SK-N-MC (cell line): Measurements from ENCODE around the gene TRIM29.

Source experiments
- DNase-seq: peaks from one replicate; pipeline ENCODE4 v3.0.0-alpha.2; 2011; ENCODE audit warnings: low read depth, low spot score
- H3K27ac ChIP-seq: fragments of 200-600 bp; sonication (generic); 2 replicates; pipeline ENCODE4 v1.5.1; 2016; ENCODE audit warnings: mixed run types
- H3K36me3 ChIP-seq: fragments of 200-600 bp; sonication (generic); 2 replicates; pipeline ENCODE4 v1.6.1; 2017; ENCODE audit warnings: antibody characterized with exemption, low read length, mixed read lengths; ENCODE audit not compliant: insufficient read depth
- H3K4me3 ChIP-seq: fragments of 200-600 bp; sonication (generic); 2 replicates; pipeline ENCODE4 v1.5.1; 2016
- H3K9ac ChIP-seq: fragments of 200-600 bp; sonication (generic); 2 replicates; pipeline ENCODE4 v1.8.0; 2017; ENCODE audit warnings: mixed run types, mixed read lengths; ENCODE audit not compliant: insufficient read length
- H3K9me3 ChIP-seq: fragments of 200-600 bp; sonication (generic); 2 replicates; pipeline ENCODE4 v1.6.1; 2017; ENCODE audit warnings: low read depth, mild to moderate bottlenecking, antibody characterized with exemption, low read length, moderate library complexity, mixed read lengths
- EZH2 ChIP-seq: fragments of 200-600 bp; sonication (generic); IDR thresholded peaks from one replicate; pipeline ENCODE4 v1.6.1; 2017; ENCODE audit warnings: antibody characterized with exemption
- FOXP2 ChIP-seq: optimal IDR thresholded peaks from 2 replicates; pipeline ENCODE3; 2011; ENCODE audit warnings: mild to moderate bottlenecking, moderate library complexity; ENCODE audit not compliant: insufficient read depth; ENCODE audit errors: extremely low read length, control extremely low read depth
- POLR2AphosphoS5 ChIP-seq: IDR thresholded peaks from 2 replicates; pipeline ENCODE4 v1.6.1; 2012; ENCODE audit warnings: mild to moderate bottlenecking, low read depth, low read length, borderline replicate concordance

TRIM29 gene

GRCh38 chr11:120167659-120168058 lies 29.7 kb upstream of the TRIM29 start:
- Histone ChIP-seq H3K27ac (no peak overlapping the region), H3K9me3 (no peaks in the 10 kb centered on the region), H3K4me3 (no peak overlapping the region), H3K36me3 (no peaks in the 10 kb centered on the region), H3K9ac (no peak overlapping the region)
- DNase-seq, result no peak
- TF ChIP-seq POLR2AphosphoS5, result no peak
- no peak for TF ChIP-seq EZH2
- TF ChIP-seq FOXP2, result no peak

GRCh38 chr11:120160436-120160835 lies 22.5 kb upstream of the TRIM29 start:
- Histone ChIP-seq H3K9me3 (no peaks in the 10 kb centered on the region; the same call in 1 of the 2 replicates), H3K9ac (no peak overlapping the region), H3K4me3 (no peak overlapping the region), H3K27ac (no peak overlapping the region), H3K36me3 (no peaks in the 10 kb centered on the region)
- DNase-seq, result no peak
- no peak for TF ChIP-seq FOXP2
- TF ChIP-seq EZH2, result no peak
- no peak for TF ChIP-seq POLR2AphosphoS5

GRCh38 chr11:120153221-120153620 lies 15.3 kb upstream of the TRIM29 start:
- Histone ChIP-seq H3K9ac (no peak overlapping the region), H3K36me3 (no peaks in the 10 kb centered on the region), H3K4me3 (no peak overlapping the region), H3K27ac (no peak overlapping the region), H3K9me3 (no peaks in the 10 kb centered on the region)
- TF ChIP-seq EZH2 (no peak), POLR2AphosphoS5 (no peak), FOXP2 (no peak)
- DNase-seq, result no peak

- TF ChIP-seq FOXP2 (no peak), POLR2AphosphoS5 (no peak), EZH2 (no peak)
- Histone ChIP-seq H3K27ac (no peak overlapping the region), H3K36me3 (no peaks in the 10 kb centered on the region), H3K4me3 (no peak overlapping the region), H3K9me3 (no peaks in the 10 kb centered on the region), H3K9ac (no peak overlapping the region)
- no peak for DNase-seq
Measured at GRCh38 chr11:120151536-120151935, 13.6 kb upstream of the TRIM29 start.

GRCh38 chr11:120149246-120149645 lies 11.3 kb upstream of the TRIM29 start:
- H3K36me3 ChIP-seq, result no peaks in the 10 kb centered on the region

GRCh38 chr11:120147950-120148270 lies 10.0 kb upstream of the TRIM29 start:
- H3K9ac ChIP-seq, result no peak overlapping the region
- no peak for DNase-seq
- no peak overlapping the region for H3K4me3 ChIP-seq
- no peak for TF ChIP-seq POLR2AphosphoS5
- no peak for TF ChIP-seq EZH2
- no peak for TF ChIP-seq FOXP2
- no peaks in the 10 kb centered on the region for H3K36me3 ChIP-seq
- no peak overlapping the region for H3K27ac ChIP-seq
- H3K9me3 ChIP-seq, result no peaks in the 10 kb centered on the region

More at GRCh38 chr11:120149246-120149645, 11.3 kb upstream of the TRIM29 start:
- Histone ChIP-seq H3K4me3 (no peak overlapping the region), H3K9me3 (no peaks in the 10 kb centered on the region), H3K27ac (no peak overlapping the region), H3K9ac (no peak overlapping the region)
- TF ChIP-seq FOXP2 (no peak), POLR2AphosphoS5 (no peak), EZH2 (no peak)
- DNase-seq, result no peak

- Histone ChIP-seq H3K9ac (no peak overlapping the region), H3K27ac (no peak overlapping the region), H3K36me3 (no peaks in the 10 kb centered on the region), H3K9me3 (no peaks in the 10 kb centered on the region), H3K4me3 (no peak overlapping the region)
- DNase-seq, result no peak
- TF ChIP-seq EZH2, result no peak
- TF ChIP-seq FOXP2, result no peak
- no peak for TF ChIP-seq POLR2AphosphoS5
Measured at GRCh38 chr11:120147094-120147949, 9.4 kb upstream of the TRIM29 start.

GRCh38 chr11:120146413-120147093 lies 8.6 kb upstream of the TRIM29 start:
- H3K36me3 ChIP-seq, result no peaks in the 10 kb centered on the region
- H3K27ac ChIP-seq, result no peak overlapping the region
- TF ChIP-seq EZH2, result no peak
- no peak for TF ChIP-seq POLR2AphosphoS5
- TF ChIP-seq FOXP2, result no peak
- DNase-seq, result no peak
- no peaks in the 10 kb centered on the region for H3K9me3 ChIP-seq
- no peak overlapping the region for H3K9ac ChIP-seq
- no peak overlapping the region for H3K4me3 ChIP-seq
